Bronchial epithelial cell (primary cell): ENCODE results near the gene TMEM117. TPM values are rescaled to one million over a fixed set of nuclear protein-coding genes. Genes with fewer than 3 reads are reported as not detected.
A peak's percentile ranks its signal among the peaks of the same experiment; 100 is the strongest.
"Not testable (repeated sequence)": the region's sequence is repeated elsewhere in the genome, so short reads cannot be mapped to it uniquely, and the experiment has no call there.

Source experiments
- DNase-seq: peaks from one replicate; pipeline ENCODE4 v3.0.0-alpha.2; 2010; ENCODE audit warnings: low read depth
- FAIRE-seq: peaks from 2 replicates; lab custom pipeline; 2011; peaks lifted over from hg19 to GRCh38; lab: Jason Lieb, UNC
- H3K27me3 ChIP-seq: 2 replicates; pipeline ENCODE4 v1.5.1; 2011; ENCODE audit warnings: low read length; ENCODE audit not compliant: control insufficient read depth, insufficient read depth
- H3K36me3 ChIP-seq: 2 replicates; pipeline ENCODE4 v1.5.1; 2011; ENCODE audit warnings: low read length; ENCODE audit not compliant: control insufficient read depth, insufficient read depth
- H3K4me3 ChIP-seq: 2 replicates; pipeline ENCODE4 v1.5.1; 2011; ENCODE audit warnings: mild to moderate bottlenecking, low read depth, low read length, control low read depth
- CTCF ChIP-seq: IDR thresholded peaks from 2 replicates; pipeline ENCODE4 v1.5.1; 2011; ENCODE audit warnings: mild to moderate bottlenecking, moderate library complexity, low read length, control low read depth, inconsistent platforms; ENCODE audit not compliant: insufficient read depth, severe bottlenecking
- total RNA-seq: library from RNA; depleted of rRNA; stranded (reverse); fragments of >200 nt; gene quantifications from 2 replicates; pipeline ENCODE4 v1.2.1, GENCODE V29; 2014

TMEM117 gene
- total RNA-seq, 1 donor from 2014 or later: 6.6 TPM

GRCh38 chr12:43842259-43842658 lies 6.4 kb downstream of the TMEM117 start:
- no peak overlapping the region for H3K4me3 ChIP-seq
- no peaks in the 10 kb centered on the region for H3K27me3 ChIP-seq
- H3K36me3 ChIP-seq: no peaks in the 10 kb centered on the region
- DNase-seq (no peak), FAIRE-seq (no peak)
- no peak for TF ChIP-seq CTCF

GRCh38 chr12:43847425-43848225 lies 11.7 kb downstream of the TMEM117 start:
- H3K36me3 ChIP-seq, H3K27me3 ChIP-seq, FAIRE-seq, H3K4me3 ChIP-seq: not testable (repeated sequence)
- DNase-seq: peak; percentile 88

GRCh38 chr12:43848226-43848507 lies 12.3 kb downstream of the TMEM117 start:
- peak; percentile 37 for DNase-seq
- TF ChIP-seq CTCF: no peak
- Histone ChIP-seq H3K4me3 (no peak overlapping the region), H3K27me3 (no peaks in the 10 kb centered on the region), H3K36me3 (no peaks in the 10 kb centered on the region)
- no peak for FAIRE-seq

- Histone ChIP-seq H3K36me3 (no peaks in the 10 kb centered on the region), H3K27me3 (no peaks in the 10 kb centered on the region), H3K4me3 (no peak overlapping the region)
- DNase-seq (peak; percentile 73), FAIRE-seq (no peak)
- no peak for TF ChIP-seq CTCF
Measured at GRCh38 chr12:43848786-43849185, 12.9 kb downstream of the TMEM117 start.

GRCh38 chr12:43852744-43853143 lies 16.9 kb downstream of the TMEM117 start:
- no peak overlapping the region for H3K4me3 ChIP-seq
- FAIRE-seq (no peak), DNase-seq (peak; percentile 33)
- TF ChIP-seq CTCF: no peak
- no peaks in the 10 kb centered on the region for H3K36me3 ChIP-seq
- no peaks in the 10 kb centered on the region for H3K27me3 ChIP-seq

GRCh38 chr12:43856972-43857371 lies 21.1 kb downstream of the TMEM117 start:
- Histone ChIP-seq H3K4me3 (no peak overlapping the region), H3K27me3 (no peaks in the 10 kb centered on the region), H3K36me3 (no peaks in the 10 kb centered on the region)
- no peak for FAIRE-seq
- no peak for DNase-seq
- TF ChIP-seq CTCF: no peak
